GM19438 (cell line): ENCODE measurements around the gene PRKD2.
"Not testable (repeated sequence)": the region's sequence is repeated elsewhere in the genome, so short reads cannot be mapped to it uniquely, and the experiment has no call there.

ENCODE experiments used
- ATAC-seq: cut with Tn5 transposase; IDR thresholded peaks from one replicate; pipeline ENCODE4 v1.9.1; 2021; ENCODE audit warnings: low read depth; ENCODE audit not compliant: unreplicated experiment

Gene PRKD2

GRCh38 chr19:46637224-46637623, 79.7 kb downstream of the PRKD2 start:
- ATAC-seq = no peak

- ATAC-seq = no peak
Measured at GRCh38 chr19:46635920-46636761, 80.8 kb downstream of the PRKD2 start, which contains the start of gene GNG8. GNG8 (minus strand) TSS chr19:46636202; CDS start chr19:46634682, 1,520 bp downstream.

- no peak for ATAC-seq
Measured at GRCh38 chr19:46634656-46635218, 82.2 kb downstream of the PRKD2 start.

- no peak for ATAC-seq
Measured at GRCh38 chr19:46634045-46634655, 82.8 kb downstream of the PRKD2 start.

- ATAC-seq = no peak
Measured at GRCh38 chr19:46633130-46633529, 83.8 kb downstream of the PRKD2 start.

DNA sequence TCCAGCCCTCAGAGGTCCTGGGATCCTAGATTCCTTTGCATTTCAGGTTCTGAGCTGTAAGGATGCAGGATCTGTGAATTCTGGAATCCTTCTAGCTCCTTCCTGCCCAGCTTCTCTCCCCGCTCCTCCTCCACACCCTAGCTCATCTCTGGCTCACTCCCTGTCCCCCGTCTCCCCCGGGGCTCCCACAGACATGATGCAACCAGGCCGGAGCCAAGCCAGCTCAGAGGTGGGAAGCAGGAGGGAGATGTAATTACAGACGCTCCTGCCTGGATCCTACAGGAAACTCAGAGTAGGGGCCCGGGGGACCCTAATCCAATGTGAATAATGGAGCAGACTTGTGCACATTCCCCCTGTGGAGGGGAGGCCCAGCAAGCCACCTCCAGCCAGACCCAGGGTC, 85.4 kb downstream of the PRKD2 start:
- ATAC-seq = no peak

- no peak for ATAC-seq
Measured at GRCh38 chr19:46630586-46631205, 86.2 kb downstream of the PRKD2 start.

GRCh38 chr19:46629546-46630025, 87.3 kb downstream of the PRKD2 start:
- ATAC-seq = no peak

GRCh38 chr19:46628970-46629369, 87.9 kb downstream of the PRKD2 start:
- not testable (repeated sequence) for ATAC-seq

- no peak for ATAC-seq
Measured at GRCh38 chr19:46626446-46626845, 90.5 kb downstream of the PRKD2 start.

GRCh38 chr19:46625731-46626130, 91.2 kb downstream of the PRKD2 start:
- no peak for ATAC-seq

- no peak for ATAC-seq
Measured at GRCh38 chr19:46624958-46625661, 91.8 kb downstream of the PRKD2 start, which contains the start of gene PTGIR. PTGIR (minus strand) TSS chr19:46625089; CDS start chr19:46624225, 864 bp downstream.
